Activated CD8-positive, alpha-beta T cell treated with anti-CD3 and anti-CD28 coated beads for 36 hours (primary cell): Measurements from ENCODE around the gene SLC35G1. TPM values are rescaled to one million over a fixed set of nuclear protein-coding genes. Genes with fewer than 3 reads are reported as not detected.

Experiments
- ATAC-seq: fragments of 200-7000 bp; cut with Tn5 transposase; one replicate; pipeline ENCODE4 v1.10.0; 2021; ENCODE audit warnings: mild to moderate bottlenecking, moderate library complexity
- CTCF ChIA-PET: fragments of 350-600 bp; sonication (Branson Sonifier 250); formaldehyde crosslinking; loops from one replicate; lab custom pipeline; 2021; ENCODE audit warnings: antibody characterized with exemption; lab: Charles Lee
- POLR2A ChIA-PET: fragments of 350-600 bp; sonication (Branson Sonifier 250); formaldehyde crosslinking; loops from one replicate; lab custom pipeline; 2021; ENCODE audit warnings: antibody characterized with exemption; lab: Charles Lee
- DNase-seq: peaks from one replicate; pipeline ENCODE4 v3.0.0-alpha.2; 2020
- H3K27ac Mint-ChIP-seq: one replicate; pipeline ENCODE4 v1.8.0; 2021; ENCODE audit warnings: mild to moderate bottlenecking, mixed read lengths
- H3K27me3 Mint-ChIP-seq: one replicate; pipeline ENCODE4 v1.8.0; 2021; ENCODE audit warnings: mixed read lengths
- H3K36me3 Mint-ChIP-seq: one replicate; pipeline ENCODE4 v1.8.0; 2021; ENCODE audit warnings: low read depth, mixed read lengths
- H3K4me1 Mint-ChIP-seq: one replicate; pipeline ENCODE4 v1.8.0; 2021; ENCODE audit warnings: low read depth, mixed read lengths
- H3K4me3 Mint-ChIP-seq: one replicate; pipeline ENCODE4 v1.8.0; 2021; ENCODE audit warnings: mild to moderate bottlenecking, moderate library complexity, mixed read lengths
- H3K9me3 Mint-ChIP-seq: one replicate; pipeline ENCODE4 v1.8.0; 2021; ENCODE audit warnings: mixed read lengths
- intact Hi-C: fragments of 100-400 bp; cut with micrococcal nuclease; formaldehyde crosslinking; loops from one replicate; pipeline ENCODE4 v1.10.0; 2022
- total RNA-seq, 2 experiments: library from RNA; stranded (reverse); gene quantifications; one replicate each; pipeline ENCODE4 v1.2.3, GENCODE V29; 2021
- TF ChIP-seq, protein P1 (sequence below): fragments of 200-600 bp; IDR thresholded peaks from one replicate; pipeline ENCODE4 v1.8.0; 2022; ENCODE audit warnings: antibody characterized with exemption, mild to moderate bottlenecking

Gene SLC35G1
- total RNA-seq, 2 experiments from 2014 or later = 2.0 to 3.2 TPM

DNA sequence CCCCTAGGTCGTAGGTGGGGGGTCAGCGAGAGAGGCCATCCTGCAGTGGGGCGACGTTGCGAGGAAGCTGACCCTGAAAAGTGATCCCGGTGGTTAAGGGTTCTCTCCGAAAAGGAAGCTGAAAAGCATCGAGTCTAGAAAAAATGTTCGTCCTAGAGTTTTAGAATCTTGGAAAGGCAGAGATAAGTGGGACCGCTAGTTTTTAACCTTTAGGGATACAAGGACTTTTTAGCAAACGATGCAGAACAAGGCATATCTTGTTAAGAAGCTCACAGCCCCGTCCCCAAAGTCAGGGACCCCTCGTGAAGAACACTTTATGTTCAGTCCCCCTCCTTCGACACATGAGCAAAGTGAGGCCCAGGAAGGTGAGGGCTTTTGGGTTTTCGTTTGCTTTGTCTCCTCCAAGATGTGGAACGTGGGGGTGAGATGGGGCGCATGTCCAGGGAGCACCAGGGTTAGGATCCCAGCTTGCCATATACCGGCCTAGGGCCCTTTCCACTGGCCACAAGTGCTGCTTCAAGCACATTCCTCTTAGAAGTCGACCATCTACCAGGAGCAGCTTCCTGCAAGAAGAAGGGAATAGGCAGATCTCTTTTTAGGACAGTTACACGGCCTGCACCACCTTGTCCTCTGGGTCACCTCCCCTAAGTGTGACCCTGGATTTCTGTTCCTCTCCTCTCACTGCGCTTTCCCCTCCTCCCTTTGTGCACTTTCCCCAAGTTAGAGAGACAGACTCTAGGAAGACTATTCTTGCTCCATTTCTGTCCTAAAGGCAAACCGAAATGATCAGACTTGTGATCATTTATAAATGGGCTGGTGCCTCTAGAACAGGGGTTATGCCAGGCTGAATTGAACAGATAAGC lies 969 bp downstream of the SLC35G1 start:
- TF ChIP-seq, protein P1, sequence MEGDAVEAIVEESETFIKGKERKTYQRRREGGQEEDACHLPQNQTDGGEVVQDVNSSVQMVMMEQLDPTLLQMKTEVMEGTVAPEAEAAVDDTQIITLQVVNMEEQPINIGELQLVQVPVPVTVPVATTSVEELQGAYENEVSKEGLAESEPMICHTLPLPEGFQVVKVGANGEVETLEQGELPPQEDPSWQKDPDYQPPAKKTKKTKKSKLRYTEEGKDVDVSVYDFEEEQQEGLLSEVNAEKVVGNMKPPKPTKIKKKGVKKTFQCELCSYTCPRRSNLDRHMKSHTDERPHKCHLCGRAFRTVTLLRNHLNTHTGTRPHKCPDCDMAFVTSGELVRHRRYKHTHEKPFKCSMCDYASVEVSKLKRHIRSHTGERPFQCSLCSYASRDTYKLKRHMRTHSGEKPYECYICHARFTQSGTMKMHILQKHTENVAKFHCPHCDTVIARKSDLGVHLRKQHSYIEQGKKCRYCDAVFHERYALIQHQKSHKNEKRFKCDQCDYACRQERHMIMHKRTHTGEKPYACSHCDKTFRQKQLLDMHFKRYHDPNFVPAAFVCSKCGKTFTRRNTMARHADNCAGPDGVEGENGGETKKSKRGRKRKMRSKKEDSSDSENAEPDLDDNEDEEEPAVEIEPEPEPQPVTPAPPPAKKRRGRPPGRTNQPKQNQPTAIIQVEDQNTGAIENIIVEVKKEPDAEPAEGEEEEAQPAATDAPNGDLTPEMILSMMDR = no peak
- no peak for DNase-seq
- peak overlapping the region; percentile 19 for H3K27ac Mint-ChIP-seq
- H3K36me3 Mint-ChIP-seq = peaks cover 1% of the 10 kb centered on the region
- ATAC-seq = no peak
- no peaks in the 10 kb centered on the region for H3K9me3 Mint-ChIP-seq
- H3K4me1 Mint-ChIP-seq = peaks cover 25% of the 10 kb centered on the region
- ChIA-PET POLR2A (interaction anchor here (1.0 kb wide), 1 partner anchor 9 kb away, joined by 3 read pairs; no protein-coding TSS in a partner anchor), CTCF (interaction anchor here (1.0 to 1.4 kb wide), 3 partner anchors 22 to 36 kb away, joined by 3 to 4 read pairs (median 3); no protein-coding TSS in a partner anchor)
- peaks cover 4% of the 10 kb centered on the region for H3K27me3 Mint-ChIP-seq
- H3K4me3 Mint-ChIP-seq = peak overlapping the region; percentile 73
- intact Hi-C loops = no loop called here

DNA sequence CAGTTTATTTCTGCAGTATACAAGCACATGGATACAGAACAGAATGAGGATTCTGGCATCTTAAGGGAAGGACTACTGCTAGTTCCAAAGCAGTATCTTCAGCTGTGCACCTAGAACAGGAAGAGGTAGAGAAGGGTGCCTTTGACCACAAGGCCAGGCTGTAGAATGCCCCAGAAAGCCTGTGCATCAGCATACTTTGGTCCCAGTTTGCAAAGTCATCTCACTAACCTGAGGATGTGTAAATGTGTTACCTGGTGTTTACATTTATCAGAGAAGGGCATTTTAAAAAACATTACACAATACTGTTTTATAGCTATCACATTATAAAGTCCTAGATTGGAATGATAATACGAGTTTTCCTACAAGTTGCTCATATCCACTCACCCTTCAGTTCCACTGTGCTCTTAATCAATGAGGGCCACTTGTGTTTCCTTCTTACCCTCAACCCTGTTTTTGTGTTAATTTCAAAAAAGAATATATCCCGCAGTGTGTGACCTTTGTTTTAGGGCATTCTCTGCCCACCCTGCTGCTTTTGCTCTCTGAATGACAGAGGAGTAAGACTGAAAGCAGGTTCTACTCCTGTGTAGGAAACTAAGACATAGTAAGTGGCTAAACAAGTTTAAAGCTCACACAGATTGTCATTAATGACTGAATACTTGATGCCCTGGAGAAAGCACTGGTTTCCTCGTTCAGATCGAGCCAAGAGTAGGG lies 3.4 kb downstream of the SLC35G1 start:
- POLR2A ChIA-PET = no interaction called here
- DNase-seq (no peak), ATAC-seq (no peak)
- Mint-ChIP-seq H3K27ac (no peak overlapping the region), H3K4me1 (peaks cover 25% of the 10 kb centered on the region), H3K9me3 (no peaks in the 10 kb centered on the region), H3K36me3 (peaks cover 4% of the 10 kb centered on the region), H3K4me3 (no peak overlapping the region), H3K27me3 (no peaks in the 10 kb centered on the region)
- TF ChIP-seq, protein P1 = no peak
- intact Hi-C loops = no loop called here
- CTCF ChIA-PET = no interaction called here

DNA sequence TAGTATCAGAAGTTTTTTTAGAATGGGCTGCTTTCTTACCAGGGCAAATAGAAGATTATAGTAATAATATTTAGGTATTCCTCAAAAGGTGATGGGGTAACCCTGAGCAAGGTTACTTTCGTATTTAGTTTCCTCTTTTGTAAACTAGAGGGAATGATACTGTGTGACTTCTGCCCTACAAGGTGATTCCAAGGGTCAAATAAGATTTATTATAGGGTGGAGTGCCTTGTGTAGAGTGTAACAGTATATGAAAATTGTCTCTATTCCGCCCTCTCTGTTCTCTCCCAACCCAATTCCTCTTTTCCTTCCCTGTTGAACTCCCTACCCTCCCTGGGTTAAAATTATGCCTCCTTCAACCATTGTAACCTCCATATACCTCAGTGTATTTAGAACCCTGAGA lies 5.3 kb downstream of the SLC35G1 start:
- intact Hi-C loops = no loop called here
- H3K9me3 Mint-ChIP-seq = no peaks in the 10 kb centered on the region
- H3K36me3 Mint-ChIP-seq = peaks cover 4% of the 10 kb centered on the region
- no peaks in the 10 kb centered on the region for H3K27me3 Mint-ChIP-seq
- H3K4me3 Mint-ChIP-seq = no peak overlapping the region
- TF ChIP-seq, protein P1 = no peak
- POLR2A ChIA-PET = no interaction called here
- H3K4me1 Mint-ChIP-seq = peaks cover 25% of the 10 kb centered on the region
- ATAC-seq (no peak), DNase-seq (no peak)
- CTCF ChIA-PET = no interaction called here
- no peak overlapping the region for H3K27ac Mint-ChIP-seq

DNA sequence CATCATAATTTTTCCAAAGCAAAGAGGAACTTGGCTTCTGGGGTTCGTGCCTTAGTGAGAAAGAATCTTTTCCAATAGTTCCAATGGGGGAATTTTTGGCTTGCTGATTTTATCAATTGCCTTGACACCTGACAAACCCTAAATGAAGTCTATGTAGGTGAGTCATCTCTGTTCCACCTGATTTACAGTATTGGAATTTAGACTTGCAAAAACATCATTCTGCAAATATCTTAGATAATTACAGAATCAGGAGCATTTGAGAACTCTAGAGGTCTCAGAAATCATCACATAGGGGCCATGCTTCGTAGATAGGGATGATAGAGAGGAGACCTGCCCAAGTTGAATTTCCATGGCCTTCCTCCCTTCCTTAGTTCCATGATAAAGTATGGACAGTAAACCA lies 9.3 kb downstream of the SLC35G1 start:
- ATAC-seq = no peak
- TF ChIP-seq, protein P1 = no peak
- Mint-ChIP-seq H3K27me3 (no peaks in the 10 kb centered on the region), H3K9me3 (no peaks in the 10 kb centered on the region), H3K36me3 (peaks cover 2% of the 10 kb centered on the region), H3K27ac (no peak overlapping the region), H3K4me1 (peaks cover 6% of the 10 kb centered on the region), H3K4me3 (no peak overlapping the region)
- POLR2A ChIA-PET = no interaction called here
- CTCF ChIA-PET = interaction anchor here (1.0 kb wide), 1 partner anchor 14 kb away, joined by 3 read pairs; no protein-coding TSS in a partner anchor
- DNase-seq = no peak
- intact Hi-C loops = no loop called here
